ENCODE measurements around the gene KRTAP10-3.

KRTAP10-3 gene

GRCh38 chr21:44514746-44515358 is 43.7 kb downstream of the KRTAP10-3 start:
- DNase-seq: no peak

- no peak for DNase-seq
Measured at GRCh38 chr21:44514218-44514520, 44.4 kb downstream of the KRTAP10-3 start.

- no peak for DNase-seq
Measured at GRCh38 chr21:44513389-44514217, 45.0 kb downstream of the KRTAP10-3 start.

GRCh38 chr21:44512496-44513388 is 45.9 kb downstream of the KRTAP10-3 start:
- no peak for DNase-seq

- no peak for DNase-seq
Measured at GRCh38 chr21:44511938-44512275, 46.7 kb downstream of the KRTAP10-3 start.

GRCh38 chr21:44511219-44511937 is 47.2 kb downstream of the KRTAP10-3 start:
- DNase-seq: no peak

- peak; percentile 75 to 84 for DNase-seq
Measured at GRCh38 chr21:44510508-44511218, 47.9 kb downstream of the KRTAP10-3 start.

GRCh38 chr21:44510109-44510507 is 48.5 kb downstream of the KRTAP10-3 start:
- no peak for DNase-seq

- no peak for DNase-seq
Measured at GRCh38 chr21:44509539-44509938, 49.1 kb downstream of the KRTAP10-3 start.

GRCh38 chr21:44508711-44509445 is 49.7 kb downstream of the KRTAP10-3 start:
- no peak for DNase-seq

GRCh38 chr21:44508426-44508710 is 50.2 kb downstream of the KRTAP10-3 start:
- DNase-seq: no peak
